Astrocyte of the spinal cord (primary cell): Measurements from ENCODE around the gene PSMD12.
A peak's percentile ranks its signal among the peaks of the same experiment; 100 is the strongest.

ENCODE experiments used
- DNase-seq: peaks from one replicate; pipeline ENCODE4 v3.0.0; 2011; ENCODE audit warnings: low read depth, low spot score
- H3K4me3 ChIP-seq: 2 replicates; pipeline ENCODE4 v1.5.1; 2011; ENCODE audit warnings: low read depth, mild to moderate bottlenecking, low read length, moderate library complexity
- CTCF ChIP-seq: IDR thresholded peaks from 2 replicates; pipeline ENCODE4 v1.5.1; 2012; ENCODE audit warnings: low read depth, mild to moderate bottlenecking, low read length, inconsistent platforms
- in situ Hi-C: cut with HindIII; loops from 2 replicates; pipeline ENCODE4 v1.10.0; 2017; ENCODE audit warnings: low sequenced_read_pairs

The PSMD12 gene

GRCh38 chr17:67374329-67375053 lies 8.1 kb upstream of the PSMD12 start:
- DNase-seq: peak; percentile 86
- in situ Hi-C loops: no loop called here
- no peak overlapping the region for H3K4me3 ChIP-seq
- TF ChIP-seq CTCF: peak; percentile 88

- no peak for DNase-seq
- TF ChIP-seq CTCF: no peak
- in situ Hi-C loops: no loop called here
- H3K4me3 ChIP-seq: no peak overlapping the region
These were observed 6.4 kb upstream of the PSMD12 start for GRCh38 chr17:67372751-67373150.

GRCh38 chr17:67369676-67370075 lies 3.3 kb upstream of the PSMD12 start:
- TF ChIP-seq CTCF: no peak
- DNase-seq: no peak
- in situ Hi-C loops: no loop called here
- no peak overlapping the region for H3K4me3 ChIP-seq

- peak overlapping the region; percentile 96 for H3K4me3 ChIP-seq
- peak; percentile 59 for DNase-seq
- no peak for TF ChIP-seq CTCF
- in situ Hi-C loops: no loop called here
These were observed 612 bp downstream of the PSMD12 start for GRCh38 chr17:67365738-67366192.

GRCh38 chr17:67364847-67365737 lies 1.3 kb downstream of the PSMD12 start:
- peak overlapping the region; percentile 96 for H3K4me3 ChIP-seq
- in situ Hi-C loops: no loop called here
- DNase-seq: no peak
- TF ChIP-seq CTCF: no peak

GRCh38 chr17:67362173-67362572 lies 4.2 kb downstream of the PSMD12 start:
- no peak for TF ChIP-seq CTCF
- no peak overlapping the region for H3K4me3 ChIP-seq
- in situ Hi-C loops: no loop called here
- DNase-seq: no peak
